HepG2 (cell line): ENCODE data around the gene SLC25A19. TPM values are rescaled to one million over a fixed set of nuclear protein-coding genes. Genes with fewer than 3 reads are reported as not detected.

ENCODE experiments used
- CENPT ChIP-seq: sonication (generic); formaldehyde crosslinking; IDR thresholded peaks from 2 replicates; pipeline ENCODE4 v1.8.0; 2022; ENCODE audit warnings: low read depth, mild to moderate bottlenecking, moderate library complexity, missing genetic modification reagents
- EHMT2 ChIP-seq: fragments of 200-600 bp; sonication (generic); IDR thresholded peaks from 2 replicates; pipeline ENCODE4 v1.7.0; 2017; ENCODE audit warnings: antibody characterized with exemption, low read depth, low read length, borderline replicate concordance
- HHEX ChIP-seq: IDR thresholded peaks from 2 replicates; pipeline ENCODE4 v1.6.1; 2016; ENCODE audit warnings: control low read depth
- KDM1A ChIP-seq: IDR thresholded peaks from 2 replicates; pipeline ENCODE4 v1.6.1; 2016; ENCODE audit warnings: missing compliant biosample characterization
- KDM3A ChIP-seq: IDR thresholded peaks from 2 replicates; pipeline ENCODE4 v1.6.1; 2018; ENCODE audit warnings: low read depth, missing compliant biosample characterization
- MTA3 ChIP-seq: sonication (generic); formaldehyde crosslinking; IDR thresholded peaks from 2 replicates; pipeline ENCODE4 v1.4.0; 2020; ENCODE audit warnings: missing genetic modification reagents
- NAIF1 ChIP-seq: sonication (generic); formaldehyde crosslinking; IDR thresholded peaks from 2 replicates; pipeline ENCODE4 v1.5.0; 2020; ENCODE audit warnings: mild to moderate bottlenecking, missing genetic modification reagents, borderline replicate concordance
- NR2F2 ChIP-seq: IDR thresholded peaks from 2 replicates; pipeline ENCODE4 v1.6.1; 2012; ENCODE audit warnings: low read depth, inconsistent platforms, borderline replicate concordance
- NR3C1 ChIP-seq: sonication (generic); formaldehyde crosslinking; IDR thresholded peaks from 2 replicates; pipeline ENCODE4 v1.4.0; 2020; ENCODE audit warnings: missing genetic modification reagents
- PAXIP1 ChIP-seq: sonication (generic); formaldehyde crosslinking; conservative IDR thresholded peaks from 2 replicates; pipeline ENCODE4 v1.4.0; 2020; ENCODE audit warnings: mild to moderate bottlenecking, missing genetic modification reagents, moderate library complexity
- PHB2 ChIP-seq: fragments of 450-650 bp; IDR thresholded peaks from 2 replicates; pipeline ENCODE4 v1.6.1; 2018; ENCODE audit not compliant: partially characterized antibody
- POLR2A ChIP-seq, 2 experiments: IDR thresholded peaks; 2 replicates each; pipeline ENCODE4 v1.6.1; 2011; ENCODE audit warnings: low read depth in 2 of 2, low read length in 2 of 2, mild to moderate bottlenecking in 1 of 2, moderate library complexity in 1 of 2; ENCODE audit not compliant: insufficient read depth in 1 of 2
- SIN3B ChIP-seq: fragments of 150-350 bp; IDR thresholded peaks from 2 replicates; pipeline ENCODE4 v1.6.1; 2014; ENCODE audit warnings: low read length
- SIX1 ChIP-seq: sonication (generic); formaldehyde crosslinking; IDR thresholded peaks from 2 replicates; pipeline ENCODE4 v1.4.0; 2020; ENCODE audit warnings: missing genetic modification reagents, borderline replicate concordance
- SRY ChIP-seq: sonication (generic); formaldehyde crosslinking; IDR thresholded peaks from 2 replicates; pipeline ENCODE4 v1.8.0; 2022; ENCODE audit warnings: mild to moderate bottlenecking, missing genetic modification reagents
- YY1 ChIP-seq: IDR thresholded peaks from 2 replicates; pipeline ENCODE4 v1.6.1; 2011; ENCODE audit warnings: low read length, low read depth, moderate library complexity, mild to moderate bottlenecking; ENCODE audit not compliant: insufficient read depth, insufficient replicate concordance
- ZFP36L2 ChIP-seq: sonication (generic); formaldehyde crosslinking; IDR thresholded peaks from 2 replicates; pipeline ENCODE4 v1.4.0; 2020; ENCODE audit warnings: missing genetic modification reagents
- ZFYVE20 ChIP-seq: sonication (generic); formaldehyde crosslinking; IDR thresholded peaks from 2 replicates; pipeline ENCODE4 v1.8.0; 2023; ENCODE audit warnings: low read depth, mild to moderate bottlenecking, moderate library complexity, missing genetic modification reagents, borderline replicate concordance
- ZGPAT ChIP-seq: IDR thresholded peaks from 2 replicates; pipeline ENCODE4 v1.6.1; 2016; ENCODE audit warnings: mild to moderate bottlenecking
- ZMAT5 ChIP-seq: sonication (generic); formaldehyde crosslinking; IDR thresholded peaks from 2 replicates; pipeline ENCODE4 v1.5.0; 2020; ENCODE audit warnings: mild to moderate bottlenecking, low read depth, missing genetic modification reagents, borderline replicate concordance
- ZNF292 ChIP-seq: sonication (generic); formaldehyde crosslinking; IDR thresholded peaks from 2 replicates; pipeline ENCODE4 v1.8.1; 2022; ENCODE audit warnings: mild to moderate bottlenecking, low read depth, missing genetic modification reagents, borderline replicate concordance
- ZNF543 ChIP-seq: sonication (generic); formaldehyde crosslinking; IDR thresholded peaks from 2 replicates; pipeline ENCODE4 v1.4.0; 2020; ENCODE audit warnings: mild to moderate bottlenecking, missing genetic modification reagents
- ZNF552 ChIP-seq: sonication (generic); formaldehyde crosslinking; IDR thresholded peaks from 2 replicates; pipeline ENCODE4 v1.9.0; 2022; ENCODE audit warnings: missing genetic modification reagents, mild to moderate bottlenecking, borderline replicate concordance
- ZNF761 ChIP-seq: sonication (generic); formaldehyde crosslinking; conservative IDR thresholded peaks from 2 replicates; pipeline ENCODE4 v1.4.0; 2020; ENCODE audit warnings: mild to moderate bottlenecking, missing genetic modification reagents
- ZNF782 ChIP-seq: sonication (generic); formaldehyde crosslinking; IDR thresholded peaks from 2 replicates; pipeline ENCODE4 v1.4.0; 2020; ENCODE audit warnings: missing genetic modification reagents, mild to moderate bottlenecking, borderline replicate concordance
- polyA plus RNA-seq, 8 experiments: library from polyadenylated mRNA; depleted of rRNA in 3 of 8; stranded (reverse) in 7 of 8; unstranded in 1 of 8; fragments of >200 nt; fragmentation: Illumina TruSeq in 4 of 8; extraction: Trizol in 4 of 8; gene quantifications; 2 replicates each; pipeline versions ENCODE4 v1.2.1 to v1.2.3, GENCODE V29; 2011 to 2016; ENCODE audit warnings: low read depth in 4 of 8, missing spikeins in 1 of 8, mixed read lengths in 1 of 8; ENCODE audit not compliant: insufficient read depth in 1 of 8
- total RNA-seq, 5 experiments: library from RNA; depleted of rRNA; stranded (reverse); fragments of >200 nt; fragmentation: Illumina TruSeq; extraction: Trizol; gene quantifications; 2 replicates each; pipeline ENCODE4 v1.2.3, GENCODE V29; 2016; ENCODE audit warnings: low read depth in 1 of 5

Gene SLC25A19
- total and polyA plus RNA-seq, 2 of the 13 experiments (the other 11 are each of a cell fraction or from before 2014, with no cell fraction given) = 24.4 to 41.4 TPM

- peak; percentile 50; the same call in 1 of the 2 replicates for TF ChIP-seq EHMT2
- TF ChIP-seq ZMAT5 (CRISPR knock-in tag) = no peak
- peak; percentile 54 for TF ChIP-seq YY1
- TF ChIP-seq ZNF543 (CRISPR knock-in tag) = peak; percentile 80; the same call in 1 of the 2 replicates
- TF ChIP-seq KDM3A (CRISPR knock-in tag) = 0 out of 2 replicates have a peak, but pooled peaks have one; percentile 56
- TF ChIP-seq ZNF292 (CRISPR knock-in tag) = peak; percentile 13; the same call in 1 of the 2 replicates
- peak; percentile 70; the same call in 1 of the 2 replicates for TF ChIP-seq HHEX
- peak; percentile 87 for TF ChIP-seq ZNF761 (CRISPR knock-in tag)
- 0 out of 2 replicates have a peak, but pooled peaks have one; percentile 49 for TF ChIP-seq ZNF782 (CRISPR knock-in tag)
- peak; percentile 69 to 73; a peak in 3 of 4 replicates for TF ChIP-seq POLR2A (IDR thresholded peaks at IDR 0.05; ENCODE audit: insufficient read depth in 1 of 2, low read depth in 2 of 2, low read length in 2 of 2)
- TF ChIP-seq SIN3B = 0 out of 2 replicates have a peak, but pooled peaks have one; percentile 34
- no peak for TF ChIP-seq PHB2
- TF ChIP-seq MTA3 (CRISPR knock-in tag) = no peak
- TF ChIP-seq PAXIP1 (CRISPR knock-in tag) = peak; percentile 99
- no peak for TF ChIP-seq NR3C1 (CRISPR knock-in tag)
- no peak for TF ChIP-seq ZFP36L2 (CRISPR knock-in tag)
- peak; percentile 55; the same call in 1 of the 2 replicates for TF ChIP-seq KDM1A (CRISPR knock-in tag)
- no peak for TF ChIP-seq CENPT (CRISPR knock-in tag)
- TF ChIP-seq ZFYVE20 (CRISPR knock-in tag) = no peak
- TF ChIP-seq NR2F2 = peak; percentile 95
- TF ChIP-seq NAIF1 (CRISPR knock-in tag) = peak; percentile 13; the same call in 1 of the 2 replicates
- peak; percentile 87 for TF ChIP-seq ZGPAT (CRISPR knock-in tag)
- TF ChIP-seq SRY (CRISPR knock-in tag) = no peak
- TF ChIP-seq SIX1 (CRISPR knock-in tag) = peak; percentile 61; the same call in 1 of the 2 replicates
- TF ChIP-seq ZNF552 (CRISPR knock-in tag) = no peak
Measured at GRCh38 chr17:75295201-75296158, 6.2 kb upstream of the SLC25A19 start (continued).
